Subcutaneous abdominal adipose tissue (tissue), 5 donors: ENCODE results near the gene VPREB3.

Experiments
- H3K27ac ChIP-seq: one replicate; pipeline ENCODE4 v1.7.0; 2013; ENCODE audit warnings: low read depth, mild to moderate bottlenecking, inconsistent platforms, low read length, moderate library complexity
- H3K27me3 ChIP-seq, 5 donors: one replicate each; pipeline ENCODE4 v1.7.0; 2013; ENCODE audit warnings: low read length in 5 of 5, inconsistent platforms in 1 of 5; ENCODE audit not compliant: control insufficient read depth in 5 of 5, insufficient read depth in 4 of 5
- H3K36me3 ChIP-seq, 5 donors: one replicate each; pipeline ENCODE4 v1.7.0; 2013; ENCODE audit warnings: low read length in 5 of 5; ENCODE audit not compliant: control insufficient read depth in 5 of 5, insufficient read depth in 5 of 5
- H3K4me1 ChIP-seq, 5 donors: one replicate each; pipeline ENCODE4 v1.7.0; 2013; ENCODE audit warnings: low read length in 5 of 5, mild to moderate bottlenecking in 3 of 5, moderate library complexity in 1 of 5; ENCODE audit not compliant: control insufficient read depth in 5 of 5, insufficient read depth in 5 of 5
- H3K4me3 ChIP-seq, 5 donors: one replicate each; pipeline ENCODE4 v1.7.0; 2013; ENCODE audit warnings: low read length in 5 of 5, low read depth in 1 of 5
- H3K9ac ChIP-seq, 5 donors: one replicate each; pipeline ENCODE4 v1.7.0; 2013; ENCODE audit warnings: low read length in 5 of 5, mild to moderate bottlenecking in 4 of 5, moderate library complexity in 3 of 5
- H3K9me3 ChIP-seq, 5 donors: one replicate each; pipeline ENCODE4 v1.7.0; 2013; ENCODE audit warnings: low read length in 5 of 5; ENCODE audit not compliant: control insufficient read depth in 5 of 5
- donor health status: healthy.
- donor health status: healthy.
- donor health status: healthy.
- donor health status: healthy.
- donor health status: healthy.

Gene VPREB3

GRCh38 chr22:23767673-23768548, 13.7 kb upstream of the VPREB3 start, which contains the start of gene CHCHD10:
CHCHD10 (minus strand) TSS chr22:23767972; CDS start chr22:23767874, 98 bp downstream.
- H3K27me3 ChIP-seq: no peaks in the 10 kb centered on the region
- peaks cover 1 to 71% (median 54%) of the 10 kb centered on the region in 5 donors for H3K4me1 ChIP-seq
- no peaks in the 10 kb centered on the region for H3K9me3 ChIP-seq
- peak within 1 kb of the TSS; percentile 67 to 92 (median 89) for H3K9ac ChIP-seq
- peak within 1 kb of the TSS; percentile 78 for H3K27ac ChIP-seq
- peak within 1 kb of the TSS; percentile 75 to 94 (median 81) for H3K4me3 ChIP-seq
- H3K36me3 ChIP-seq: peaks cover 0 to 8% (median 8%) of the 10 kb centered on the region in 5 donors

GRCh38 chr22:23767303-23767672, 13.1 kb upstream of the VPREB3 start:
- Histone ChIP-seq H3K4me1 (peaks cover 3 to 72% (median 55%) of the 10 kb centered on the region in 5 donors), H3K4me3 (peak overlapping the region; percentile 75 to 94 (median 81)), H3K9me3 (no peaks in the 10 kb centered on the region), H3K9ac (peak overlapping the region in 4 of 5 donors; percentile 67 to 92 (median 89)), H3K27ac (peak overlapping the region; percentile 78), H3K27me3 (no peaks in the 10 kb centered on the region), H3K36me3 (peaks cover 0 to 8% (median 8%) of the 10 kb centered on the region in 5 donors)

- no peaks in the 10 kb centered on the region for H3K27me3 ChIP-seq
- peak overlapping the region in 1 of 5 donors; percentile 6 for H3K9ac ChIP-seq
- no peak overlapping the region for H3K4me3 ChIP-seq
- no peaks in the 10 kb centered on the region for H3K9me3 ChIP-seq
- H3K4me1 ChIP-seq: peaks cover 3 to 68% (median 54%) of the 10 kb centered on the region in 5 donors
- peaks cover 0 to 8% (median 8%) of the 10 kb centered on the region in 5 donors for H3K36me3 ChIP-seq
- peak overlapping the region; percentile 78 for H3K27ac ChIP-seq
Measured at GRCh38 chr22:23764899-23765881, 11.0 kb upstream of the VPREB3 start.

- Histone ChIP-seq H3K4me3 (peak overlapping the region in 1 of 5 donors; percentile 37), H3K27me3 (no peaks in the 10 kb centered on the region), H3K36me3 (peaks cover 0 to 8% (median 8%) of the 10 kb centered on the region in 5 donors), H3K9me3 (no peaks in the 10 kb centered on the region), H3K9ac (peak overlapping the region in 1 of 5 donors; percentile 6), H3K27ac (no peak overlapping the region), H3K4me1 (peaks cover 3 to 64% (median 54%) of the 10 kb centered on the region in 5 donors)
Measured at GRCh38 chr22:23763954-23764353, 9.7 kb upstream of the VPREB3 start.

- H3K4me3 ChIP-seq: peak overlapping the region in 2 of 5 donors; percentile 19 to 37
- H3K9ac ChIP-seq: no peak overlapping the region
- H3K27me3 ChIP-seq: no peaks in the 10 kb centered on the region
- H3K4me1 ChIP-seq: peaks cover 3 to 60% (median 52%) of the 10 kb centered on the region in 5 donors
- no peaks in the 10 kb centered on the region for H3K9me3 ChIP-seq
- H3K36me3 ChIP-seq: peaks cover 0 to 8% (median 8%) of the 10 kb centered on the region in 5 donors
- no peak overlapping the region for H3K27ac ChIP-seq
Measured at GRCh38 chr22:23763579-23763945, 9.3 kb upstream of the VPREB3 start.

- Histone ChIP-seq H3K4me3 (peak within 1 kb of the TSS in 2 of 5 donors; percentile 19 to 37), H3K9ac (peak within 1 kb of the TSS in 1 of 5 donors; percentile 11), H3K27ac (no peak within 1 kb of the TSS), H3K27me3 (no peaks in the 10 kb centered on the region), H3K4me1 (peaks cover 3 to 55% (median 47%) of the 10 kb centered on the region in 5 donors), H3K9me3 (no peaks in the 10 kb centered on the region), H3K36me3 (peaks cover 0 to 8% (median 8%) of the 10 kb centered on the region in 5 donors)
Measured at GRCh38 chr22:23762842-23763578, 8.8 kb upstream of the VPREB3 start, which contains the start of gene C22orf15. C22orf15 (plus strand) TSS chr22:23762990; CDS start chr22:23763307, 317 bp downstream.

- Histone ChIP-seq H3K27ac (no peak overlapping the region), H3K9ac (no peak overlapping the region), H3K36me3 (peaks cover 0 to 5% (median 3%) of the 10 kb centered on the region in 5 donors), H3K4me1 (peaks cover 3 to 27% (median 24%) of the 10 kb centered on the region in 5 donors), H3K4me3 (no peak overlapping the region), H3K27me3 (no peaks in the 10 kb centered on the region), H3K9me3 (no peaks in the 10 kb centered on the region)
Measured at GRCh38 chr22:23760056-23760455, 5.8 kb upstream of the VPREB3 start.

GRCh38 chr22:23759566-23759965, 5.3 kb upstream of the VPREB3 start:
- Histone ChIP-seq H3K4me3 (no peak overlapping the region), H3K9me3 (no peaks in the 10 kb centered on the region), H3K27me3 (no peaks in the 10 kb centered on the region), H3K4me1 (peaks cover 3 to 22% (median 19%) of the 10 kb centered on the region in 5 donors), H3K9ac (no peak overlapping the region), H3K27ac (no peak overlapping the region), H3K36me3 (no peaks in the 10 kb centered on the region)

- Histone ChIP-seq H3K36me3 (no peaks in the 10 kb centered on the region), H3K27ac (no peak overlapping the region), H3K9me3 (no peaks in the 10 kb centered on the region), H3K4me1 (peaks cover 0 to 5% (median 0%) of the 10 kb centered on the region in 5 donors), H3K4me3 (no peak overlapping the region), H3K9ac (no peak overlapping the region), H3K27me3 (no peaks in the 10 kb centered on the region)
Measured at GRCh38 chr22:23756891-23757290, 2.7 kb upstream of the VPREB3 start.
